ENCODE results near the gene CEBPG. TPM values are rescaled to one million over a fixed set of nuclear protein-coding genes. Genes with fewer than 3 reads are reported as not detected.

The CEBPG gene
- total RNA-seq, 1 experiment from 2014 or later = 39.5 TPM

DNA sequence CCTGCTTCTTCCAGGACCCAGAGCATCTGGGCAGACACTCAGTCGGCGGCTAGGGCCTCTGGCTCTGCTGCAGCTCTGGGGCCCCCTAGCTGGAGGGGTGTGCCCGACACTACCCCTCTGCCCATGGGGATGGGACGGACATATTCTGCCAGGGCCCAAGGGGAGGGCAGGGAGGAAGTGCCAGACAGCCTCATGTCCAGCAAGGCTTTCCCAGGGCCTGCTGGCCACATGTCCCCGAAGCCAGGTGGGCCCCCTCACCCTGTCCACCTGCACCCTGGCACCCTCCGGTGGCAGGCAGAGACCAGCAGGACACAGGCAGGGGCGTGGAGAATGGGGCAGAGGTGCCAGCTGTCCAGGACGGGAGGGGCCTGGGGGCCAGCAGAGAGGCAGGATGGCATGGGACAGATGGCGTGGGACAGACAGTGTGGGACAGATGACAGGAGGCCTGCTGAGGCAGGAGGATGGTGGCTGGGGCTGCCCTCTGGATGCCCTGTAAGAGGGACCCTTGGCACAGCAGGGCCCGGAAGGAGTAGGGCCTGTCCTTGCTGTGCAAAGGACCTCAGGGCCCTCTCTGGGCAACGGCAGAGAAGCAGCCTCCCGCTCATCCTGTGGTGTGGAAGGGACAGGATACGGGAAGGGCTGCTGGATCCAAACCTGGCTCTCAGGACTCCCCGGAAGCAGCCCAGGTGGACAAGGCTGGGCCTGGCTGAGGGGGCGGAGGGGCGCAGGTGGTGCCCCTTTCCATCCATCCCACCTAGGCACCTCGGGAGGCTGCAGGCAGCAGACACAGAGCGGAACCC, 29.1 kb downstream of the CEBPG start:
- H3K4me1 Mint-ChIP-seq (ENCODE audit: low read depth, unreplicated experiment) = no peaks in the 10 kb centered on the region
- H3K27ac Mint-ChIP-seq (ENCODE audit: unreplicated experiment) = no peak overlapping the region
- intact Hi-C loops (cut with micrococcal nuclease; ENCODE audit: unreplicated experiment) = loop anchor here (10.0 kb wide), 2 partner anchors 88 to 258 kb away; no protein-coding TSS in a partner anchor
- BruUV-seq (replicated peaks) = no TSS peak
- TF ChIP-seq, protein P1, sequence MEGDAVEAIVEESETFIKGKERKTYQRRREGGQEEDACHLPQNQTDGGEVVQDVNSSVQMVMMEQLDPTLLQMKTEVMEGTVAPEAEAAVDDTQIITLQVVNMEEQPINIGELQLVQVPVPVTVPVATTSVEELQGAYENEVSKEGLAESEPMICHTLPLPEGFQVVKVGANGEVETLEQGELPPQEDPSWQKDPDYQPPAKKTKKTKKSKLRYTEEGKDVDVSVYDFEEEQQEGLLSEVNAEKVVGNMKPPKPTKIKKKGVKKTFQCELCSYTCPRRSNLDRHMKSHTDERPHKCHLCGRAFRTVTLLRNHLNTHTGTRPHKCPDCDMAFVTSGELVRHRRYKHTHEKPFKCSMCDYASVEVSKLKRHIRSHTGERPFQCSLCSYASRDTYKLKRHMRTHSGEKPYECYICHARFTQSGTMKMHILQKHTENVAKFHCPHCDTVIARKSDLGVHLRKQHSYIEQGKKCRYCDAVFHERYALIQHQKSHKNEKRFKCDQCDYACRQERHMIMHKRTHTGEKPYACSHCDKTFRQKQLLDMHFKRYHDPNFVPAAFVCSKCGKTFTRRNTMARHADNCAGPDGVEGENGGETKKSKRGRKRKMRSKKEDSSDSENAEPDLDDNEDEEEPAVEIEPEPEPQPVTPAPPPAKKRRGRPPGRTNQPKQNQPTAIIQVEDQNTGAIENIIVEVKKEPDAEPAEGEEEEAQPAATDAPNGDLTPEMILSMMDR (IDR thresholded peaks at IDR 0.05; ENCODE audit: unreplicated experiment) = no peak
- no peak overlapping the region for H3K4me3 Mint-ChIP-seq (ENCODE audit: low read depth, unreplicated experiment)
- CTCF ChIA-PET = interaction anchor here (0.9 kb wide), 1 partner anchor 14 kb away, joined by 3 read pairs; no protein-coding TSS in a partner anchor
- no peaks in the 10 kb centered on the region for H3K27me3 Mint-ChIP-seq (ENCODE audit: unreplicated experiment)
- no peaks in the 10 kb centered on the region for H3K36me3 Mint-ChIP-seq (ENCODE audit: insufficient read depth, unreplicated experiment)
- no peak for DNase-seq
- no peaks in the 10 kb centered on the region for H3K9me3 Mint-ChIP-seq (ENCODE audit: low read depth, unreplicated experiment)

- H3K27me3 Mint-ChIP-seq (ENCODE audit: unreplicated experiment) = no peaks in the 10 kb centered on the region
- no TSS peak for BruUV-seq (replicated peaks)
- DNase-seq = no peak
- H3K4me1 Mint-ChIP-seq (ENCODE audit: low read depth, unreplicated experiment) = no peaks in the 10 kb centered on the region
- intact Hi-C loops (cut with micrococcal nuclease; ENCODE audit: unreplicated experiment) = loop anchor here (10.0 kb wide), 2 partner anchors 89 to 259 kb away; no protein-coding TSS in a partner anchor
- TF ChIP-seq, protein P1 (IDR thresholded peaks at IDR 0.05; ENCODE audit: unreplicated experiment) = no peak
- CTCF ChIA-PET = interaction anchor here (1.7 kb wide), 1 partner anchor 162 kb away, joined by 13 read pairs; no protein-coding TSS in a partner anchor
- no peaks in the 10 kb centered on the region for H3K36me3 Mint-ChIP-seq (ENCODE audit: insufficient read depth, unreplicated experiment)
- no peaks in the 10 kb centered on the region for H3K9me3 Mint-ChIP-seq (ENCODE audit: low read depth, unreplicated experiment)
- no peak overlapping the region for H3K27ac Mint-ChIP-seq (ENCODE audit: unreplicated experiment)
- H3K4me3 Mint-ChIP-seq (ENCODE audit: low read depth, unreplicated experiment) = no peak overlapping the region
These were observed 29.9 kb downstream of the CEBPG start for GRCh38 chr19:33403221-33403972.

DNA sequence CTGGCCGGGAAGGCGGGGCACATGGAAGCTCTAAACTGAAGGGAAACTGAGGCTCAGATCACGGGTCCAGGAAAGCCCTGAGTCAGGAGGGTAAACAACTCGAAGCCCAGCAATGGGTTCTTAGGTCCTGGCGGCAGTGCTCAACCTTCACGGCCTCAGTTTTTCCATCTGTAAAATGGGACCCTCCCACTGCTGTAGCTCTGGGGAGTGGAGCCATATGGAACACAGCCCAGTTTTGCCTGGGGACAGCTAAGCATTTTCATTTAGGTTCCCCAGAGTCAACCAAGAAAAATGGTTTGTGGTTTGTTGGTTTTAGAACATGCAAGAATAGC, 30.4 kb downstream of the CEBPG start:
- CTCF ChIA-PET = interaction anchor here (0.5 to 1.7 kb wide), 2 partner anchors 92 to 162 kb away, joined by 3 to 13 read pairs; no protein-coding TSS in a partner anchor
- no peaks in the 10 kb centered on the region for H3K4me1 Mint-ChIP-seq (ENCODE audit: low read depth, unreplicated experiment)
- H3K4me3 Mint-ChIP-seq (ENCODE audit: low read depth, unreplicated experiment) = no peak overlapping the region
- TF ChIP-seq, protein P1 (IDR thresholded peaks at IDR 0.05; ENCODE audit: unreplicated experiment) = no peak
- DNase-seq = no peak
- no TSS peak for BruUV-seq (replicated peaks)
- no peaks in the 10 kb centered on the region for H3K27me3 Mint-ChIP-seq (ENCODE audit: unreplicated experiment)
- no peaks in the 10 kb centered on the region for H3K9me3 Mint-ChIP-seq (ENCODE audit: low read depth, unreplicated experiment)
- intact Hi-C loops (cut with micrococcal nuclease; ENCODE audit: unreplicated experiment) = loop anchor here (10.0 kb wide), 2 partner anchors 89 to 259 kb away; no protein-coding TSS in a partner anchor
- H3K36me3 Mint-ChIP-seq (ENCODE audit: insufficient read depth, unreplicated experiment) = no peaks in the 10 kb centered on the region
- no peak overlapping the region for H3K27ac Mint-ChIP-seq (ENCODE audit: unreplicated experiment)

DNA sequence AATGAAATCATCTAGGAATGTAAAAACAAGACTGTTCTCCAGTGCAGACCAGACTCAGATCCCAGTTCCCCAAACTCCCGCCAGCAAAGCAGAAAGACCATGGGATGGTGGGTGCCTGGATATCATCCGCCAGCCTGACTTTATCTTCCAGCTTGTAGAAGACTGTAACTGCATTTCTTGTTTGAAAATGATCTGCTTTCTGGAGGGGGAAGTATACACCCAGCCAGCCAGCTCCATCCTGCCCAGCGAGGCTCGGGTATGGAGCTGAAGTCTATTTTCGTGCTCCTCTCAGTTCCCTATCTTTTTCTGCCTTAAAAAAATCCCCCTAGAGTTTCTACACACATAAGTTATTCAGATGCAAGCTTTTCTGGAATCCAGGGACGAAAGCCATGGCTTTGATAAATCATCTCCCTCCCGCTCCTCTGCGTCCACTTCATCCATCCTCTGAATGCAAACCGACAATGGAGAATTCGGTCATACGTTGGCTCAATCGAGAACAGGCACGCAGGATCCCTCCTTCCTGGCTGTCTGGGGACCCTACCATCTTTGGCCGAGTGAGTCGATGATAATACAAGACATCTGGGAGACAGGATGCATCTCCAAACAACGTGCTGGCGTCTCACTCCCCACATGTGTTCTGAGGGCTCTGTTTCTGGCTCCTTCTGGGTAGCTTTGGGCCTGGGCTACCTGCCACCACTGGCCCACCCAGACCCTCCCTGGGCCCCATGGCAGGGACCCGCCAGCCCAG, 31.2 kb downstream of the CEBPG start:
- no peaks in the 10 kb centered on the region for H3K9me3 Mint-ChIP-seq (ENCODE audit: low read depth, unreplicated experiment)
- no peaks in the 10 kb centered on the region for H3K4me1 Mint-ChIP-seq (ENCODE audit: low read depth, unreplicated experiment)
- no peak for DNase-seq
- no peaks in the 10 kb centered on the region for H3K36me3 Mint-ChIP-seq (ENCODE audit: insufficient read depth, unreplicated experiment)
- BruUV-seq (replicated peaks) = no TSS peak
- no peak overlapping the region for H3K27ac Mint-ChIP-seq (ENCODE audit: unreplicated experiment)
- H3K4me3 Mint-ChIP-seq (ENCODE audit: low read depth, unreplicated experiment) = no peak overlapping the region
- CTCF ChIA-PET = interaction anchor here (0.5 to 1.8 kb wide), 3 partner anchors 92 to 164 kb away, joined by 3 to 13 read pairs (median 3); no protein-coding TSS in a partner anchor
- intact Hi-C loops (cut with micrococcal nuclease; ENCODE audit: unreplicated experiment) = loop anchor here (10.0 kb wide), 2 partner anchors 90 to 260 kb away; no protein-coding TSS in a partner anchor
- no peaks in the 10 kb centered on the region for H3K27me3 Mint-ChIP-seq (ENCODE audit: unreplicated experiment)
- TF ChIP-seq, protein P1 (IDR thresholded peaks at IDR 0.05; ENCODE audit: unreplicated experiment) = no peak

Data from Calu3 (cell line).